ENCODE data around the gene DAPK1.

The DAPK1 gene

DNA sequence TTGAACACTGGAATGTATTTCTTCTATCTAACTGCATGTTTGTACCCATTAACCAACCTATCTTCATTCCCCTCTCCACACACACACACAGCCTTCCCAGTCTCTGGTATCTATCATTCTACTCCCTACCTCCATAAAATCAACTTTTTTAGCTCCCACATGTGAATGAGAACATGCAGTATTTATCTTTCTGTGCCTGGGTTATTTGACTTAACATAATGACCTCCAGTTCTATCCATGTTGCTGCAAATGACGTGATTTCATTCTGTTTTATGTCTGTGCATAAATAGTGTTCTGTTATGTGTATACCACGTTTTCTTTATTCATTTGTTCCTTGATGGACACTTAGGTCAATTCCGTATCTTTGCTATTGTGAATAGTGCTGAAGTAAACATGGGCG is 189.5 kb downstream of the DAPK1 start:
- TF ChIP-seq EGR1 (IDR thresholded peaks at IDR 0.05) (no peak), TCF12 (IDR thresholded peaks at IDR 0.05; ENCODE audit: low read depth) (no peak), TAF1 (IDR thresholded peaks at IDR 0.05; ENCODE audit: low read depth) (no peak), REST (IDR thresholded peaks at IDR 0.05; ENCODE audit: low read depth) (no peak), TEAD4 (IDR thresholded peaks at IDR 0.05) (no peak), YY1 (IDR thresholded peaks at IDR 0.05; ENCODE audit: low read depth) (no peak), NFIC (IDR thresholded peaks at IDR 0.05) (no peak)
- TF ChIP-seq, protein P1, sequence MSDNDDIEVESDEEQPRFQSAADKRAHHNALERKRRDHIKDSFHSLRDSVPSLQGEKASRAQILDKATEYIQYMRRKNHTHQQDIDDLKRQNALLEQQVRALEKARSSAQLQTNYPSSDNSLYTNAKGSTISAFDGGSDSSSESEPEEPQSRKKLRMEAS (IDR thresholded peaks at IDR 0.05): no peak

DNA sequence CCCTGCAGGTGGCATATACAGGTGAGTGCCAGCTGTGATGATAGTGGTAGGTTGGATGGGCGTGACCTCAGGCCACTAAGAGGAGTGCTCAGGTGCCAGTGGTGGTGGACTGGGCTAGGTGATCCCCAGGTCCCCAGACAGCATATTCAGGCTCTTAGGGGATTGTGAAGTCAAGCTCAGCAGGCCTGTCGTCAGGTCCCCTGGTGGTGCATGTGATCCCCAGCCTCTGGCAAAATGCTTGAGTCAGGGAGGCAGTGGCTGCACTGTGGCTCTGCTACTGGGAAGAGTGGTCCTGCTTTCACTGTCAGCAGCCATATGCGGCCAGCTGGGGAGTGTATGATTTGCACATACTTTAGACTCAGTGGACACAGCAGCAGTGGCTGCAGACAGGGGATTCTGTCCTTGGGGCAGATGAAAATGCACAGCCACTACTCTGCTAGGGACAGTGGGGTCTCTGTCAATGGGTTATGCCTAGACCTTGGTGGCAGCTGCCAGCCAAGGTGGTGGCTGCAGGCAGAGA is 196.6 kb downstream of the DAPK1 start:
- TF ChIP-seq ZBTB7A (IDR thresholded peaks at IDR 0.05; ENCODE audit: low read depth): no peak
- TF ChIP-seq, protein P1 (IDR thresholded peaks at IDR 0.05): no peak
- no peak for TF ChIP-seq REST (IDR thresholded peaks at IDR 0.05; ENCODE audit: low read depth)
- TF ChIP-seq RAD21 (IDR thresholded peaks at IDR 0.05; ENCODE audit: low read depth): no peak
- no peak for TF ChIP-seq TCF12 (IDR thresholded peaks at IDR 0.05; ENCODE audit: low read depth)

DNA sequence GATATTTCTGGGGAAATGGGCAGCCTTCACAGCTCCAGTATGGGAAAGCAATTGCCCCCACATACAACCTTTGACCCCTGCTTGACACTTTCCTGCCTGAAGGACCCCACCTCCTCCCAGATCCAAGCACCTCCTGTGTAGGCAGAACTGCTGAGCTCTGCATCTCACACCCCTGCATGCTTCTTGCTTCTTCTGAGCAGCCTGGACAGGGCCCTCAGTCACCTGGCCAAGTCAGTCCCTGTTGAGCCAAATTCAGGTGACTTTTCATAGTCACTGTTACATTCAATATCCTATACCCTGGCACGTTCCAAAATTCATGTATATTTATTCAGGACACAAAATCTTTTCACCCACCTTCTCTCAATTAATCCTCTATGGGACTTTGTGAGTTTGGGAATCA is 197.9 kb downstream of the DAPK1 start:
- TF ChIP-seq EP300 (IDR thresholded peaks at IDR 0.05; ENCODE audit: borderline replicate concordance) (no peak), TEAD4 (IDR thresholded peaks at IDR 0.05) (no peak), REST (IDR thresholded peaks at IDR 0.05; ENCODE audit: low read depth) (no peak), EGR1 (IDR thresholded peaks at IDR 0.05) (no peak), FOXM1 (IDR thresholded peaks at IDR 0.05; ENCODE audit: borderline replicate concordance, low read depth) (no peak), CREB1 (IDR thresholded peaks at IDR 0.05; ENCODE audit: low read depth) (no peak), USF1 (IDR thresholded peaks at IDR 0.05) (no peak), ZBTB7A (IDR thresholded peaks at IDR 0.05; ENCODE audit: low read depth) (no peak), TAF1 (IDR thresholded peaks at IDR 0.05; ENCODE audit: low read depth) (no peak), CEBPB (IDR thresholded peaks at IDR 0.05) (no peak), NFIC (IDR thresholded peaks at IDR 0.05) (no peak), YY1 (IDR thresholded peaks at IDR 0.05; ENCODE audit: low read depth) (no peak)
- TF ChIP-seq, protein P1 (IDR thresholded peaks at IDR 0.05): no peak

- TF ChIP-seq EP300 (IDR thresholded peaks at IDR 0.05; ENCODE audit: borderline replicate concordance): no peak
- TF ChIP-seq TCF12 (IDR thresholded peaks at IDR 0.05; ENCODE audit: low read depth): no peak
- TF ChIP-seq, protein P1 (IDR thresholded peaks at IDR 0.05): no peak
- no peak for TF ChIP-seq YY1 (IDR thresholded peaks at IDR 0.05; ENCODE audit: low read depth)
Observed at GRCh38 chr9:87696641-87697040, 199.0 kb downstream of the DAPK1 start.

DNA sequence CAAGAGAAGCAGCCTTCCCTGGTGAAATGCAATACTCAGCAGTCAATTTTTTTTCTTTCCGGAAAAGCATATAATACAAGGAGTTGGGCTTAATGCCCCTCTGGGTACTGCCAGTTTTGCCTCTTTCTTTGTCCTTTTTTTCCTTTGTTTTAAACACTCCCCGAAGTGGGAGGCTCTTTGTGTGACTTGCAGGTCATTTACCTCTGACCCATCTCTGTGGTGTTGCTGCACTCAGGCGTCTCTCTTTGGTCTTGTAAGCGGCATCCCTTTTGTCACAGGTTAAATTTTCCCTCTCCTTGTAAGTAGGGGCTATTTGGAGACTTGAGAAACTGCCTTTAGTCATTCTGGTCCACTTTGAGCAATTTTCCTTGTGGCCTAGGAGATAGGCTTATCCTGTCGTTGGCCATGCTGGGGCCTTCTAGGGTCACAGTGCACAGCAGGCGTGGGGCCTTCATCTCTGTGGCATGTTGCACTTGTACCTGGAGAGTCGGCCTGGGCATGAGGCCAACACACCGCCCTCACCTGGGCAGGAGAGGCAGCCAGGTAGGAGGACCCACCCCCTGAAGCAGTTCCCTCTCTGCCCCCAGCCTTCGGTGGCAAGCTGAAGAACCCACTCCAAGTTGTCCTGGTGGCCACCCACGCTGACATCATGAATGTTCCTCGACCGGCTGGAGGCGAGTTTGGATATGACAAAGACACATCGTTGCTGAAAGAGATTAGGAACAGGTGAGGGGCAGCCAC is 200.6 kb downstream of the DAPK1 start:
- no peak for TF ChIP-seq YY1 (IDR thresholded peaks at IDR 0.05; ENCODE audit: low read depth)
- no peak for TF ChIP-seq ZBTB7A (IDR thresholded peaks at IDR 0.05; ENCODE audit: low read depth)
- no peak for TF ChIP-seq USF1 (IDR thresholded peaks at IDR 0.05)
- no peak for TF ChIP-seq REST (IDR thresholded peaks at IDR 0.05; ENCODE audit: low read depth)
- no peak for TF ChIP-seq TAF1 (IDR thresholded peaks at IDR 0.05; ENCODE audit: low read depth)
- TF ChIP-seq TEAD4 (IDR thresholded peaks at IDR 0.05): no peak
- TF ChIP-seq EP300 (IDR thresholded peaks at IDR 0.05; ENCODE audit: borderline replicate concordance): no peak
- no peak for TF ChIP-seq CEBPB (IDR thresholded peaks at IDR 0.05)
- TF ChIP-seq CREB1 (IDR thresholded peaks at IDR 0.05; ENCODE audit: low read depth): no peak

Measured in Ishikawa (cell line).